ENCODE data around the gene ANXA3. TPM values are rescaled to one million over a fixed set of nuclear protein-coding genes. Genes with fewer than 3 reads are reported as not detected.

The ANXA3 gene
- total RNA-seq, 4 donors from 2014 or later, result 14.2 to 49.6 (median 30.4) TPM

DNA sequence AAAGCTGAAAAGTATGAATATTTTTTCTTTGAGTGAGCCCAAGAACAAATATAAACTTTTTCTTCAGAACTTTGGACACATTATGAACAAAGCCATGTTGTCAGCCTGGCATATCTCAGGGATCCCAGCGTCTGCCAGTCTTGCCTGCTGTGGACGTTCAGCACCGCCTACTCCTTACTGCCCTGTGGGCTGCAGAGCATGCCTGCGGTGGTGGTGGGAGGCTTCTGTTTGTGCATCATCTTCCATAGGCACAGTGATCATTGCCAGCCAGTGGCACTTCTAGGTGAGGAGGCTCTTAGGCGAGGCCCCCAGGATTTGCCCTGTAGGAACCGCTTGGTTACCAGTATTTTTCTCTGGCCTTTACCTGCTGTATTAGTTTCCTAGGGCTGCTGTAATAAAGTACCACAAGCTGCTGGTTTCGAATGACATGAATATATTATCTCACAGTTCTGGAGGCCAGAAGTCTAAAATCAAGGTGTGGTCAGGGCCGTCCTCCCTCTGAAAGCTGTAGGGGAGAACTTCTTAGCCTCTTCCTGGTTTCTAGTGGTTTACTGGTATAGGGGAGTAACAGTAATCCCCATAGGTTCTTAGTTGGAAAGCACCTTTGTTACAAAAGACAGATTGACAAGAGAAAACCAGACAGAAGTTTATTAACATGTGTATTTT is 15.4 kb downstream of the ANXA3 start:
- Histone ChIP-seq H3K4me3 (no peak overlapping the region), H3K9me3 (no peaks in the 10 kb centered on the region), H3K4me1 (peaks cover 0 to 32% (median 21%) of the 10 kb centered on the region in 4 donors), H3K36me3 (no peaks in the 10 kb centered on the region), H3K27ac (peak overlapping the region in 3 of 4 donors; percentile 1 to 46 (median 14)), H3K27me3 (no peaks in the 10 kb centered on the region)
- in situ Hi-C loops (cut with MboI; ENCODE audit: low pct_ligation_motif_present in 1 of 4, low pct_unique_long_range_greater_than_20kb in 1 of 4, low sequenced_read_pairs in 3 of 4) (no loop called here), intact Hi-C loops (cut with DNase I; ENCODE audit: low total_unique reads) (no loop called here)
- WGBS, 2 donors (ENCODE audit: low coverage in 1 of 2), result 49 to 67% methylated on average over 2 to 8 of the region's 8 CpGs
- no peak for DNase-seq
- TF ChIP-seq POLR2A (IDR thresholded peaks at IDR 0.05) (no peak), POLR2AphosphoS5 (IDR thresholded peaks at IDR 0.05) (no peak), EP300 (IDR thresholded peaks at IDR 0.05; ENCODE audit: low read depth) (no peak)
- TF ChIP-seq, protein P1, sequence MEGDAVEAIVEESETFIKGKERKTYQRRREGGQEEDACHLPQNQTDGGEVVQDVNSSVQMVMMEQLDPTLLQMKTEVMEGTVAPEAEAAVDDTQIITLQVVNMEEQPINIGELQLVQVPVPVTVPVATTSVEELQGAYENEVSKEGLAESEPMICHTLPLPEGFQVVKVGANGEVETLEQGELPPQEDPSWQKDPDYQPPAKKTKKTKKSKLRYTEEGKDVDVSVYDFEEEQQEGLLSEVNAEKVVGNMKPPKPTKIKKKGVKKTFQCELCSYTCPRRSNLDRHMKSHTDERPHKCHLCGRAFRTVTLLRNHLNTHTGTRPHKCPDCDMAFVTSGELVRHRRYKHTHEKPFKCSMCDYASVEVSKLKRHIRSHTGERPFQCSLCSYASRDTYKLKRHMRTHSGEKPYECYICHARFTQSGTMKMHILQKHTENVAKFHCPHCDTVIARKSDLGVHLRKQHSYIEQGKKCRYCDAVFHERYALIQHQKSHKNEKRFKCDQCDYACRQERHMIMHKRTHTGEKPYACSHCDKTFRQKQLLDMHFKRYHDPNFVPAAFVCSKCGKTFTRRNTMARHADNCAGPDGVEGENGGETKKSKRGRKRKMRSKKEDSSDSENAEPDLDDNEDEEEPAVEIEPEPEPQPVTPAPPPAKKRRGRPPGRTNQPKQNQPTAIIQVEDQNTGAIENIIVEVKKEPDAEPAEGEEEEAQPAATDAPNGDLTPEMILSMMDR (IDR thresholded peaks at IDR 0.05), result no peak

- H3K9me3 ChIP-seq, result no peaks in the 10 kb centered on the region
- no peaks in the 10 kb centered on the region for H3K36me3 ChIP-seq
- no peaks in the 10 kb centered on the region for H3K27me3 ChIP-seq
- no peak for DNase-seq
- 87 to 100% methylated on average over 2 of the region's 2 CpGs for WGBS, 2 donors (ENCODE audit: low coverage in 1 of 2)
- no peak overlapping the region for H3K4me3 ChIP-seq
- intact Hi-C loops (cut with DNase I; ENCODE audit: low total_unique reads), result no loop called here
- H3K27ac ChIP-seq, result peak overlapping the region in 3 of 4 donors; percentile 1 to 46 (median 14)
- in situ Hi-C loops (cut with MboI; ENCODE audit: low pct_ligation_motif_present in 1 of 4, low pct_unique_long_range_greater_than_20kb in 1 of 4, low sequenced_read_pairs in 3 of 4), result no loop called here
- TF ChIP-seq, protein P1 (IDR thresholded peaks at IDR 0.05), result no peak
- TF ChIP-seq EP300 (IDR thresholded peaks at IDR 0.05; ENCODE audit: low read depth) (no peak), POLR2A (IDR thresholded peaks at IDR 0.05) (no peak), POLR2AphosphoS5 (IDR thresholded peaks at IDR 0.05) (no peak)
- peaks cover 0 to 26% (median 21%) of the 10 kb centered on the region in 4 donors for H3K4me1 ChIP-seq
Observed at GRCh38 chr4:78567500-78568060, 16.0 kb downstream of the ANXA3 start.

GRCh38 chr4:78568640-78569305 is 17.2 kb downstream of the ANXA3 start:
- H3K36me3 ChIP-seq, result no peaks in the 10 kb centered on the region
- DNase-seq, result no peak
- no peak for TF ChIP-seq POLR2A (IDR thresholded peaks at IDR 0.05)
- no peak for TF ChIP-seq POLR2AphosphoS5 (IDR thresholded peaks at IDR 0.05)
- no peak for TF ChIP-seq EP300 (IDR thresholded peaks at IDR 0.05; ENCODE audit: low read depth)
- TF ChIP-seq, protein P1 (IDR thresholded peaks at IDR 0.05), result no peak
- H3K27me3 ChIP-seq, result no peaks in the 10 kb centered on the region
- peak overlapping the region in 2 of 4 donors; percentile 19 to 27 for H3K27ac ChIP-seq
- no peak overlapping the region for H3K4me3 ChIP-seq
- WGBS, 2 donors (ENCODE audit: low coverage in 1 of 2), result 65 to 80% methylated on average over 2 to 3 of the region's 3 CpGs
- no peaks in the 10 kb centered on the region for H3K9me3 ChIP-seq
- peaks cover 0 to 26% (median 21%) of the 10 kb centered on the region in 4 donors for H3K4me1 ChIP-seq
- in situ Hi-C loops (cut with MboI; ENCODE audit: low pct_ligation_motif_present in 1 of 4, low pct_unique_long_range_greater_than_20kb in 1 of 4, low sequenced_read_pairs in 3 of 4), result no loop called here
- intact Hi-C loops (cut with DNase I; ENCODE audit: low total_unique reads), result no loop called here

- in situ Hi-C loops (cut with MboI; ENCODE audit: low pct_ligation_motif_present in 1 of 4, low pct_unique_long_range_greater_than_20kb in 1 of 4, low sequenced_read_pairs in 3 of 4), result no loop called here
- peak overlapping the region in 2 of 4 donors; percentile 19 to 27 for H3K27ac ChIP-seq
- WGBS, 2 donors (ENCODE audit: low coverage in 1 of 2), result 54 to 71% methylated on average over 4 to 6 of the region's 6 CpGs
- TF ChIP-seq, protein P1 (IDR thresholded peaks at IDR 0.05), result no peak
- TF ChIP-seq EP300 (IDR thresholded peaks at IDR 0.05; ENCODE audit: low read depth), result no peak
- TF ChIP-seq POLR2A (IDR thresholded peaks at IDR 0.05), result no peak
- TF ChIP-seq POLR2AphosphoS5 (IDR thresholded peaks at IDR 0.05), result no peak
- no peaks in the 10 kb centered on the region for H3K36me3 ChIP-seq
- H3K9me3 ChIP-seq, result no peaks in the 10 kb centered on the region
- H3K4me1 ChIP-seq, result peaks cover 0 to 26% (median 21%) of the 10 kb centered on the region in 4 donors
- no peaks in the 10 kb centered on the region for H3K27me3 ChIP-seq
- no peak overlapping the region for H3K4me3 ChIP-seq
- DNase-seq, result no peak
- intact Hi-C loops (cut with DNase I; ENCODE audit: low total_unique reads), result no loop called here
Observed at GRCh38 chr4:78569306-78569821, 17.8 kb downstream of the ANXA3 start.

Data from transverse colon (tissue), 4 donors.